ENCODE data around the gene C1GALT1. TPM values are rescaled to one million over a fixed set of nuclear protein-coding genes. Genes with fewer than 3 reads are reported as not detected.

The C1GALT1 gene
- total RNA-seq, 1 experiment from 2014 or later, result 52.2 TPM

GRCh38 chr7:7176406-7177043 is 5.8 kb upstream of the C1GALT1 start:
- Histone ChIP-seq H3K9me3 (peaks cover 33% of the 10 kb centered on the region), H3K36me3 (ENCODE audit: control insufficient read depth, insufficient read depth, low read length) (no peaks in the 10 kb centered on the region; the same call in 1 of the 2 replicates), H3K4me3 (ENCODE audit: low read depth, low read length) (no peak overlapping the region), H3K4me1 (peaks cover 31% of the 10 kb centered on the region), H3K27me3 (replicated peaks; ENCODE audit: control insufficient read depth, insufficient read depth, low read length) (no peaks in the 10 kb centered on the region)
- ChIA-PET POLR2A (interaction anchor here (0.6 kb wide), 1 partner anchor 10 kb away, joined by 4 read pairs; no protein-coding TSS in a partner anchor), CTCF (no interaction called here)
- no peak for TF ChIP-seq CTCF (IDR thresholded peaks at IDR 0.05; ENCODE audit: insufficient read depth in 1 of 2, low read depth in 1 of 2, low read length in 1 of 2, severe bottlenecking in 1 of 2, unreplicated experiment in 1 of 2)
- peaks cover 20% of the 10 kb centered on the region for H3K4me1 Mint-ChIP-seq (ENCODE audit: low read depth, unreplicated experiment)
- no peaks in the 10 kb centered on the region for H3K27me3 Mint-ChIP-seq (ENCODE audit: insufficient read depth, unreplicated experiment)
- no peak for DNase-seq
- intact Hi-C loops (cut with micrococcal nuclease; ENCODE audit: unreplicated experiment), result no loop called here
- peaks cover 48% of the 10 kb centered on the region for H3K9me3 Mint-ChIP-seq (ENCODE audit: unreplicated experiment)
- BruUV-seq (replicated peaks), result no TSS peak
- peaks cover 6% of the 10 kb centered on the region for H3K36me3 Mint-ChIP-seq (ENCODE audit: insufficient read depth, unreplicated experiment)
- H3K4me3 Mint-ChIP-seq (ENCODE audit: unreplicated experiment), result peak overlapping the region; percentile 14
- H3K27ac Mint-ChIP-seq (ENCODE audit: unreplicated experiment), result peak overlapping the region; percentile 86

GRCh38 chr7:7177044-7177517 is 5.3 kb upstream of the C1GALT1 start:
- Mint-ChIP-seq H3K36me3 (ENCODE audit: insufficient read depth, unreplicated experiment) (peaks cover 9% of the 10 kb centered on the region), H3K27ac (ENCODE audit: unreplicated experiment) (peak overlapping the region; percentile 86), H3K9me3 (ENCODE audit: unreplicated experiment) (peaks cover 43% of the 10 kb centered on the region), H3K27me3 (ENCODE audit: insufficient read depth, unreplicated experiment) (no peaks in the 10 kb centered on the region), H3K4me1 (ENCODE audit: low read depth, unreplicated experiment) (peaks cover 20% of the 10 kb centered on the region), H3K4me3 (ENCODE audit: unreplicated experiment) (peak overlapping the region; percentile 14)
- peak in 1 of 2 experiments; percentile 70 for DNase-seq
- TF ChIP-seq CTCF (IDR thresholded peaks at IDR 0.05; ENCODE audit: insufficient read depth in 1 of 2, low read depth in 1 of 2, low read length in 1 of 2, severe bottlenecking in 1 of 2, unreplicated experiment in 1 of 2), result no peak
- H3K9me3 ChIP-seq, result peaks cover 31% of the 10 kb centered on the region
- H3K27me3 ChIP-seq (replicated peaks; ENCODE audit: control insufficient read depth, insufficient read depth, low read length), result no peaks in the 10 kb centered on the region
- peaks cover 31% of the 10 kb centered on the region for H3K4me1 ChIP-seq
- ChIA-PET POLR2A (interaction anchor here (0.6 kb wide), 1 partner anchor 10 kb away, joined by 4 read pairs; no protein-coding TSS in a partner anchor), CTCF (no interaction called here)
- H3K36me3 ChIP-seq (ENCODE audit: control insufficient read depth, insufficient read depth, low read length), result no peaks in the 10 kb centered on the region; the same call in 1 of the 2 replicates
- intact Hi-C loops (cut with micrococcal nuclease; ENCODE audit: unreplicated experiment), result no loop called here
- BruUV-seq (replicated peaks), result no TSS peak
- H3K4me3 ChIP-seq (ENCODE audit: low read depth, low read length), result no peak overlapping the region

- Mint-ChIP-seq H3K27me3 (ENCODE audit: insufficient read depth, unreplicated experiment) (no peaks in the 10 kb centered on the region), H3K4me3 (ENCODE audit: unreplicated experiment) (no peak overlapping the region), H3K27ac (ENCODE audit: unreplicated experiment) (peak overlapping the region; percentile 86), H3K36me3 (ENCODE audit: insufficient read depth, unreplicated experiment) (peaks cover 11% of the 10 kb centered on the region), H3K9me3 (ENCODE audit: unreplicated experiment) (peaks cover 33% of the 10 kb centered on the region), H3K4me1 (ENCODE audit: low read depth, unreplicated experiment) (peaks cover 20% of the 10 kb centered on the region)
- Histone ChIP-seq H3K36me3 (ENCODE audit: control insufficient read depth, insufficient read depth, low read length) (no peaks in the 10 kb centered on the region; the same call in 1 of the 2 replicates), H3K9me3 (peaks cover 25% of the 10 kb centered on the region), H3K27me3 (replicated peaks; ENCODE audit: control insufficient read depth, insufficient read depth, low read length) (no peaks in the 10 kb centered on the region), H3K4me3 (ENCODE audit: low read depth, low read length) (no peak overlapping the region), H3K4me1 (peaks cover 31% of the 10 kb centered on the region)
- TF ChIP-seq CTCF (IDR thresholded peaks at IDR 0.05; ENCODE audit: insufficient read depth in 1 of 2, low read depth in 1 of 2, low read length in 1 of 2, severe bottlenecking in 1 of 2, unreplicated experiment in 1 of 2), result no peak
- intact Hi-C loops (cut with micrococcal nuclease; ENCODE audit: unreplicated experiment), result no loop called here
- ChIA-PET POLR2A (no interaction called here), CTCF (no interaction called here)
- DNase-seq, result peak in 1 of 2 experiments; percentile 15
- no TSS peak for BruUV-seq (replicated peaks)
Measured at GRCh38 chr7:7178081-7178480, 4.3 kb upstream of the C1GALT1 start.

Data from Caco-2 (cell line).